Neural progenitor cell (in vitro differentiated cells): ENCODE measurements around the gene GFM2.
"Not testable (repeated sequence)": the region's sequence is repeated elsewhere in the genome, so short reads cannot be mapped to it uniquely, and the experiment has no call there.

Experiments
- EZH2 ChIP-seq: fragments of 200-600 bp; sonication (generic); IDR thresholded peaks from 2 replicates; pipeline ENCODE4 v1.6.1; 2017; ENCODE audit warnings: antibody characterized with exemption, mild to moderate bottlenecking, moderate library complexity
- TF ChIP-seq, protein P1 (sequence below): fragments of 200-600 bp; sonication (generic); IDR thresholded peaks from 2 replicates; pipeline ENCODE4 v1.5.1; 2017; ENCODE audit warnings: antibody characterized with exemption, mild to moderate bottlenecking

DNA sequence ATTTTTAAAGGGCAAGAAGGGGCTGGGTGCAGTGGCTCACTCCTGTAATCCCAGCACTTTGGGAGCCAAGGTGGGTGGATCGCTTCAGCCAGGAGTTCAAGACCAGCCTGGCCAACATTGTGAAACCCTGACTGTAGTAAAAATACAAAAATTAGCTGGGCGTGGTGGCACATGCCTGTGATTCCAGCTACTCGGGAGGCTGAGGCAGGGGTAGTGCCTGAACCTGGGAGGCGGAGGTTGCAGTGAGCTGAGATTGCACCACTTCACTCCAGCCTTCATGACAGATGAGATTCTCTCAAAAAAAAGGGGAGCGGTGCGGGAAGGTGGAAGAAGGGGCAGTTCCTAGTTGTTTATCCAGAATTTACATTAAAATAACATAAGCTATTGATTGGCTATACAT, 90.5 kb downstream of the GFM2 start:
- TF ChIP-seq, protein P1, sequence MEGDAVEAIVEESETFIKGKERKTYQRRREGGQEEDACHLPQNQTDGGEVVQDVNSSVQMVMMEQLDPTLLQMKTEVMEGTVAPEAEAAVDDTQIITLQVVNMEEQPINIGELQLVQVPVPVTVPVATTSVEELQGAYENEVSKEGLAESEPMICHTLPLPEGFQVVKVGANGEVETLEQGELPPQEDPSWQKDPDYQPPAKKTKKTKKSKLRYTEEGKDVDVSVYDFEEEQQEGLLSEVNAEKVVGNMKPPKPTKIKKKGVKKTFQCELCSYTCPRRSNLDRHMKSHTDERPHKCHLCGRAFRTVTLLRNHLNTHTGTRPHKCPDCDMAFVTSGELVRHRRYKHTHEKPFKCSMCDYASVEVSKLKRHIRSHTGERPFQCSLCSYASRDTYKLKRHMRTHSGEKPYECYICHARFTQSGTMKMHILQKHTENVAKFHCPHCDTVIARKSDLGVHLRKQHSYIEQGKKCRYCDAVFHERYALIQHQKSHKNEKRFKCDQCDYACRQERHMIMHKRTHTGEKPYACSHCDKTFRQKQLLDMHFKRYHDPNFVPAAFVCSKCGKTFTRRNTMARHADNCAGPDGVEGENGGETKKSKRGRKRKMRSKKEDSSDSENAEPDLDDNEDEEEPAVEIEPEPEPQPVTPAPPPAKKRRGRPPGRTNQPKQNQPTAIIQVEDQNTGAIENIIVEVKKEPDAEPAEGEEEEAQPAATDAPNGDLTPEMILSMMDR = not testable (repeated sequence)
- not testable (repeated sequence) for TF ChIP-seq EZH2
